HepG2 (cell line): Measurements from ENCODE around the gene EPM2A. TPM values are rescaled to one million over a fixed set of nuclear protein-coding genes. Genes with fewer than 3 reads are reported as not detected.

Experiments used
- ATAC-seq: fragments of 200-7000 bp; cut with Tn5 transposase; 3 replicates; pipeline ENCODE4 v1.9.1; 2020; ENCODE audit warnings: mild to moderate bottlenecking, moderate library complexity
- BruUV-seq: library from RNA; stranded (reverse); fragments of 400-500 nt; replicated peaks from 2 replicates; lab custom pipeline; 2021; lab: Mats Ljungman, UMichigan
- CTCF ChIA-PET: fragments of 300-600 bp; formaldehyde crosslinking; extraction: SDS; loops from one replicate; lab custom pipeline; 2021; ENCODE audit warnings: low total read pairs, inconsistent platforms, low intra/inter-chr PET ratio; lab: Yijun Ruan, JAX
- POLR2A ChIA-PET: fragments of 350-600 bp; sonication (Branson Sonifier 250); formaldehyde crosslinking; loops from one replicate; lab custom pipeline; 2020; ENCODE audit warnings: antibody characterized with exemption, inconsistent platforms; lab: Yijun Ruan, JAX
- DNase-seq: peaks from one replicate; pipeline ENCODE4 v3.0.0-alpha.2; 2015; ENCODE audit warnings: low spot score
- FAIRE-seq: peaks from 3 replicates; lab custom pipeline; 2011; peaks lifted over from hg19 to GRCh38; lab: Jason Lieb, UNC
- H2AFZ ChIP-seq: one replicate; pipeline ENCODE4 v1.6.1; 2011; ENCODE audit warnings: low read length, inconsistent platforms
- H3K27ac ChIP-seq: fragments of 300-600 bp; 3 replicates; pipeline ENCODE4 v1.8.0; 2011; ENCODE audit warnings: mixed run types, mild to moderate bottlenecking, mixed read lengths, low read length, inconsistent platforms; ENCODE audit not compliant: insufficient read depth; ENCODE audit errors: extremely low read length
- H3K27me3 ChIP-seq, 2 experiments: fragments of 200-600 bp in 1 of 2; 2 replicates in 1 of 2; 3 replicates in 1 of 2; pipeline versions ENCODE4 v1.6.0 to v1.8.0; 2011; ENCODE audit warnings: low read length in 2 of 2, mild to moderate bottlenecking in 2 of 2, moderate library complexity in 2 of 2, inconsistent platforms in 1 of 2; ENCODE audit not compliant: insufficient read depth in 2 of 2, control insufficient read depth in 1 of 2
- H3K36me3 ChIP-seq, 2 experiments: fragments of 200-600 bp in 1 of 2; replicated peaks in 1 of 2; 2 replicates in 1 of 2; 3 replicates in 1 of 2; pipeline versions ENCODE4 v1.5.1 to v1.8.0; 2011; ENCODE audit warnings: low read length in 2 of 2, inconsistent platforms in 1 of 2; ENCODE audit not compliant: insufficient read depth in 2 of 2, control insufficient read depth in 1 of 2
- H3K4me1 ChIP-seq: 2 replicates; pipeline ENCODE4 v1.5.1; 2012; ENCODE audit warnings: low read length, inconsistent platforms; ENCODE audit not compliant: insufficient read depth
- H3K4me2 ChIP-seq: 2 replicates; pipeline ENCODE4 v1.6.0; 2011; ENCODE audit warnings: low read depth, low read length, inconsistent platforms
- H3K4me3 ChIP-seq, 3 experiments: fragments of 200-600 bp in 1 of 3; sonication (generic), shearing (Covaris generic) in 1 of 3; replicated peaks in 1 of 3; 2 replicates each; pipeline ENCODE4 v1.5.1; 2011 to 2016; ENCODE audit warnings: low read length in 3 of 3, inconsistent platforms in 2 of 3, low read depth in 2 of 3, mild to moderate bottlenecking in 2 of 3, control low read depth in 1 of 3, mixed read lengths in 1 of 3; ENCODE audit not compliant: insufficient read depth in 1 of 3
- H3K79me2 ChIP-seq: one replicate; pipeline ENCODE4 v1.6.1; 2011; ENCODE audit warnings: low read length, inconsistent platforms; ENCODE audit not compliant: insufficient read depth
- H3K9ac ChIP-seq: 2 replicates; pipeline ENCODE4 v1.6.0; 2011; ENCODE audit warnings: mild to moderate bottlenecking, low read depth, low read length, inconsistent platforms; ENCODE audit not compliant: insufficient read depth
- H3K9me3 ChIP-seq: 2 replicates; pipeline ENCODE4 v1.5.1; 2012; ENCODE audit warnings: mild to moderate bottlenecking, low read length
- H4K20me1 ChIP-seq: 2 replicates; pipeline ENCODE4 v1.6.0; 2011; ENCODE audit warnings: inconsistent platforms, mild to moderate bottlenecking, low read length, moderate library complexity; ENCODE audit not compliant: insufficient read depth
- CCDC6 ChIP-seq: sonication (generic); formaldehyde crosslinking; IDR thresholded peaks from 2 replicates; pipeline ENCODE4 v1.8.1; 2022; ENCODE audit warnings: mild to moderate bottlenecking, missing genetic modification reagents, moderate library complexity
- KDM5A ChIP-seq: fragments of 200-600 bp; sonication (generic); IDR thresholded peaks from 2 replicates; pipeline ENCODE4 v1.7.0; 2018; ENCODE audit warnings: antibody characterized with exemption, mild to moderate bottlenecking, low read length, borderline replicate concordance
- PRPF4 ChIP-seq: fragments of 200-400 bp; formaldehyde crosslinking; IDR thresholded peaks from 2 replicates; pipeline ENCODE4 v1.6.1; 2016; ENCODE audit warnings: low read length, low read depth; ENCODE audit not compliant: poor library complexity, severe bottlenecking
- TBL1XR1 ChIP-seq: fragments of 150-350 bp; IDR thresholded peaks from 2 replicates; pipeline ENCODE4 v1.6.1; 2014; ENCODE audit warnings: borderline replicate concordance, low read length; ENCODE audit not compliant: partially characterized antibody
- ZFAT ChIP-seq: sonication (generic); formaldehyde crosslinking; conservative IDR thresholded peaks from 2 replicates; pipeline ENCODE4 v1.8.1; 2023; ENCODE audit warnings: missing genetic modification reagents, inconsistent platforms
- ZNF17 ChIP-seq: sonication (generic); formaldehyde crosslinking; IDR thresholded peaks from 2 replicates; pipeline ENCODE4 v1.5.0; 2020; ENCODE audit warnings: mild to moderate bottlenecking, missing genetic modification reagents
- in situ Hi-C: cut with HindIII; loops from 2 replicates; pipeline ENCODE4 v1.10.0; 2017; ENCODE audit warnings: low pct_unique_long_range_greater_than_20kb; ENCODE audit not compliant: extremely low pct_ligation_motif_present
- intact Hi-C: fragments of 100-400 bp; cut with micrococcal nuclease; formaldehyde crosslinking; loops from one replicate; pipeline ENCODE4 v1.10.0; 2022; ENCODE audit not compliant: unreplicated experiment
- polyA plus RNA-seq, 8 experiments: library from polyadenylated mRNA; depleted of rRNA in 3 of 8; stranded (reverse) in 7 of 8; unstranded in 1 of 8; fragments of >200 nt; fragmentation: Illumina TruSeq in 4 of 8; extraction: Trizol in 4 of 8; gene quantifications; 2 replicates each; pipeline versions ENCODE4 v1.2.1 to v1.2.3, GENCODE V29; 2011 to 2016; ENCODE audit warnings: low read depth in 4 of 8, missing spikeins in 1 of 8, mixed read lengths in 1 of 8; ENCODE audit not compliant: insufficient read depth in 1 of 8
- total RNA-seq, 5 experiments: library from RNA; depleted of rRNA; stranded (reverse); fragments of >200 nt; fragmentation: Illumina TruSeq; extraction: Trizol; gene quantifications; 2 replicates each; pipeline ENCODE4 v1.2.3, GENCODE V29; 2016; ENCODE audit warnings: low read depth in 1 of 5
- TF ChIP-seq, protein P1 (sequence below): sonication (generic); formaldehyde crosslinking; IDR thresholded peaks from 2 replicates; pipeline ENCODE4 v1.4.0; 2020; ENCODE audit warnings: missing genetic modification reagents, mild to moderate bottlenecking, borderline replicate concordance
- TF ChIP-seq, protein P2 (sequence below): sonication (generic); formaldehyde crosslinking; IDR thresholded peaks from 2 replicates; pipeline ENCODE4 v1.8.0; 2022; ENCODE audit warnings: mild to moderate bottlenecking, missing genetic modification reagents, moderate library complexity
- TF ChIP-seq, protein P3 (sequence below): sonication (generic); formaldehyde crosslinking; IDR thresholded peaks from 2 replicates; pipeline ENCODE4 v1.4.0; 2020; ENCODE audit warnings: missing genetic modification reagents

Gene EPM2A
- total and polyA plus RNA-seq, 2 of the 13 experiments (the other 11 are each of a cell fraction or from before 2014, with no cell fraction given): 4.6 to 9.2 TPM

DNA sequence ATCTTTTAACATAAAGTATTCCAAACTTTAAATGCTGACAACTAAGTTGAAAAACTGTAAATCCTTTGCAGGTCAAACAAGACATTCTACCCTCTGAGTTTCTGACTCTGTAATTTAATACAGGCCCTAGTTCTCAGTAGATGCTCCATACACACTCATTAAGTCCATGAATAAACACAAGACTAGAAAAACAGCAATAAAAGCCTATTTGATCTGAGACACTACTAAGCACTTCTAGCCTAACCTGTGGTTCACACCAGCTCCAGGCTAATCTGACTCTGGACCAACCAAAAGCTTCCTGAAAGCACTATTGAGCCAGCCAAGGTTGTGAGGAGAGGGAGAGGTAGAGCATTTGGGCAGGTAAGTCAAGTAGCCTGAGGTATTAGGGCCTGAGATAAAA, 103.9 kb downstream of the EPM2A start:
- Histone ChIP-seq H3K4me2 (no peak overlapping the region), H3K27ac (no peak overlapping the region), H4K20me1 (no peaks in the 10 kb centered on the region), H2AFZ (no peak overlapping the region), H3K9me3 (no peaks in the 10 kb centered on the region), H3K4me1 (no peaks in the 10 kb centered on the region), H3K36me3 (no peaks in the 10 kb centered on the region), H3K27me3 (no peaks in the 10 kb centered on the region), H3K4me3 (no peak overlapping the region), H3K9ac (no peak overlapping the region), H3K79me2 (no peaks in the 10 kb centered on the region)
- FAIRE-seq (no peak), ATAC-seq (no peak), DNase-seq (no peak)
- POLR2A ChIA-PET: no interaction called here
- no peak for TF ChIP-seq PRPF4
- no peak for TF ChIP-seq TBL1XR1
- TF ChIP-seq, protein P1, sequence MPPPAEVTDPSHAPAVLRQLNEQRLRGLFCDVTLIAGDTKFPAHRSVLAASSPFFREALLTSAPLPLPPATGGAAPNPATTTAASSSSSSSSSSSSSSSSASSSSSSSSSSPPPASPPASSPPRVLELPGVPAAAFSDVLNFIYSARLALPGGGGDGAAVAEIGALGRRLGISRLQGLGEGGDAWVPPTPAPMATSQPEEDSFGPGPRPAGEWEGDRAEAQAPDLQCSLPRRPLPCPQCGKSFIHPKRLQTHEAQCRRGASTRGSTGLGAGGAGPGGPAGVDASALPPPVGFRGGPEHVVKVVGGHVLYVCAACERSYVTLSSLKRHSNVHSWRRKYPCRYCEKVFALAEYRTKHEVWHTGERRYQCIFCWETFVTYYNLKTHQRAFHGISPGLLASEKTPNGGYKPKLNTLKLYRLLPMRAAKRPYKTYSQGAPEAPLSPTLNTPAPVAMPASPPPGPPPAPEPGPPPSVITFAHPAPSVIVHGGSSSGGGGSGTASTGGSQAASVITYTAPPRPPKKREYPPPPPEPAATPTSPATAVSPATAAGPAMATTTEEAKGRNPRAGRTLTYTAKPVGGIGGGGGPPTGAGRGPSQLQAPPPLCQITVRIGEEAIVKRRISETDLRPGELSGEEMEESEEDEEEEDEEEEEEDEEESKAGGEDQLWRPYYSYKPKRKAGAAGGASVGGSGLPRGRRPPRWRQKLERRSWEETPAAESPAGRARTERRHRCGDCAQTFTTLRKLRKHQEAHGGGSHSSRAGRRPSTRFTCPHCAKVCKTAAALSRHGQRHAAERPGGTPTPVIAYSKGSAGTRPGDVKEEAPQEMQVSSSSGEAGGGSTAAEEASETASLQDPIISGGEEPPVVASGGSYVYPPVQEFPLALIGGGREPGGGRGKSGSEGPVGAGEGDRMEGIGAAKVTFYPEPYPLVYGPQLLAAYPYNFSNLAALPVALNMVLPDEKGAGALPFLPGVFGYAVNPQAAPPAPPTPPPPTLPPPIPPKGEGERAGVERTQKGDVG: no peak
- no peak for TF ChIP-seq KDM5A
- TF ChIP-seq, protein P2, sequence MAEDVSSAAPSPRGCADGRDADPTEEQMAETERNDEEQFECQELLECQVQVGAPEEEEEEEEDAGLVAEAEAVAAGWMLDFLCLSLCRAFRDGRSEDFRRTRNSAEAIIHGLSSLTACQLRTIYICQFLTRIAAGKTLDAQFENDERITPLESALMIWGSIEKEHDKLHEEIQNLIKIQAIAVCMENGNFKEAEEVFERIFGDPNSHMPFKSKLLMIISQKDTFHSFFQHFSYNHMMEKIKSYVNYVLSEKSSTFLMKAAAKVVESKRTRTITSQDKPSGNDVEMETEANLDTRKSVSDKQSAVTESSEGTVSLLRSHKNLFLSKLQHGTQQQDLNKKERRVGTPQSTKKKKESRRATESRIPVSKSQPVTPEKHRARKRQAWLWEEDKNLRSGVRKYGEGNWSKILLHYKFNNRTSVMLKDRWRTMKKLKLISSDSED (CRISPR knock-in tag): no peak
- TF ChIP-seq CCDC6 (CRISPR knock-in tag): no peak
- TF ChIP-seq, protein P3, sequence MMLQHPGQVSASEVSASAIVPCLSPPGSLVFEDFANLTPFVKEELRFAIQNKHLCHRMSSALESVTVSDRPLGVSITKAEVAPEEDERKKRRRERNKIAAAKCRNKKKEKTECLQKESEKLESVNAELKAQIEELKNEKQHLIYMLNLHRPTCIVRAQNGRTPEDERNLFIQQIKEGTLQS (CRISPR knock-in tag): no peak
- no peak for TF ChIP-seq ZFAT (CRISPR knock-in tag)
- no peak for TF ChIP-seq ZNF17 (CRISPR knock-in tag)
- in situ Hi-C loops: loop anchor here (10.0 kb wide), 1 partner anchor 1047 kb away; no protein-coding TSS in a partner anchor
- BruUV-seq: no TSS peak
- intact Hi-C loops: loop anchor here (5.0 kb wide), 1 partner anchor 799 kb away; no protein-coding TSS in a partner anchor
- CTCF ChIA-PET: no interaction called here
